Inferior parietal cortex (tissue), 1 donor: Measurements from ENCODE around the gene ARHGAP15.

Experiments used
- DNase-seq: peaks from one replicate; pipeline ENCODE4 v3.0.0-alpha.2; 2016; ENCODE audit errors: extremely low spot score

The ARHGAP15 gene

GRCh38 chr2:143719406-143719805 is 590.2 kb downstream of the ARHGAP15 start:
- DNase-seq, result no peak

- no peak for DNase-seq
These were observed 591.0 kb downstream of the ARHGAP15 start for GRCh38 chr2:143720095-143720664.

- no peak for DNase-seq
These were observed 596.2 kb downstream of the ARHGAP15 start for GRCh38 chr2:143725400-143725799.

- peak; percentile 23 for DNase-seq
These were observed 597.1 kb downstream of the ARHGAP15 start for GRCh38 chr2:143726151-143726845.

- no peak for DNase-seq
These were observed 599.3 kb downstream of the ARHGAP15 start for GRCh38 chr2:143728498-143728897.

- DNase-seq, result no peak
These were observed 600.1 kb downstream of the ARHGAP15 start for GRCh38 chr2:143729296-143729814.

GRCh38 chr2:143730155-143730952 is 601.1 kb downstream of the ARHGAP15 start:
- DNase-seq, result no peak

- DNase-seq, result no peak
These were observed 601.7 kb downstream of the ARHGAP15 start for GRCh38 chr2:143730953-143731260.

GRCh38 chr2:143732076-143732475 is 602.9 kb downstream of the ARHGAP15 start:
- DNase-seq, result no peak

GRCh38 chr2:143732871-143733270 is 603.7 kb downstream of the ARHGAP15 start:
- no peak for DNase-seq

GRCh38 chr2:143734507-143734906 is 605.3 kb downstream of the ARHGAP15 start:
- DNase-seq, result no peak

- DNase-seq, result no peak
These were observed 607.7 kb downstream of the ARHGAP15 start for GRCh38 chr2:143736904-143737303.

GRCh38 chr2:143740431-143740830 is 611.2 kb downstream of the ARHGAP15 start:
- no peak for DNase-seq

GRCh38 chr2:143741205-143741604 is 612.0 kb downstream of the ARHGAP15 start:
- no peak for DNase-seq

GRCh38 chr2:143742581-143742980 is 613.4 kb downstream of the ARHGAP15 start:
- no peak for DNase-seq

- no peak for DNase-seq
These were observed 614.9 kb downstream of the ARHGAP15 start for GRCh38 chr2:143744114-143744513.

GRCh38 chr2:143745060-143745459 is 615.8 kb downstream of the ARHGAP15 start:
- DNase-seq, result no peak

- no peak for DNase-seq
These were observed 625.5 kb downstream of the ARHGAP15 start for GRCh38 chr2:143754742-143755141.

GRCh38 chr2:143758629-143759330 is 629.6 kb downstream of the ARHGAP15 start:
- no peak for DNase-seq

GRCh38 chr2:143759455-143759854 is 630.2 kb downstream of the ARHGAP15 start:
- DNase-seq, result no peak

GRCh38 chr2:143762176-143762928 is 633.1 kb downstream of the ARHGAP15 start:
- no peak for DNase-seq
